Natural killer cell treated with Interleukin-12 subunit alpha and Interleukin-12 subunit beta and Interleukin-15 and Interleukin-18, amount 100 ng/mL, for 72 hours (primary cell): Measurements from ENCODE around the gene MAP1LC3A. TPM values are rescaled to one million over a fixed set of nuclear protein-coding genes. Genes with fewer than 3 reads are reported as not detected.
A peak's percentile ranks its signal among the peaks of the same experiment; 100 is the strongest.

Experiments used
- ATAC-seq, 2 donors: fragments of 150-1000 bp; cut with Tn5 transposase in 1 of 2; sonication (Bioruptor Pico), chemical (Tn5 transposase) in 1 of 2; 2 replicates each; pipeline ENCODE4 v1.10.0; 2021
- DNase-seq: peaks from one replicate; pipeline ENCODE4 v3.0.0; 2022; ENCODE audit warnings: low spot score
- H3K27ac Mint-ChIP-seq, 2 donors: 1 replicate in 1 of 2; 2 replicates in 1 of 2; pipeline ENCODE4 v1.8.0; 2022; ENCODE audit warnings: mixed read lengths in 2 of 2, mild to moderate bottlenecking in 1 of 2, moderate library complexity in 1 of 2
- H3K27me3 Mint-ChIP-seq, 2 donors: 1 replicate in 1 of 2; 2 replicates in 1 of 2; pipeline ENCODE4 v1.8.0; 2022; ENCODE audit warnings: mixed read lengths in 2 of 2
- H3K36me3 Mint-ChIP-seq: one replicate; pipeline ENCODE4 v1.8.0; 2022; ENCODE audit warnings: mixed read lengths
- H3K4me1 Mint-ChIP-seq, 2 donors: 1 replicate in 1 of 2; 2 replicates in 1 of 2; pipeline ENCODE4 v1.8.0; 2022; ENCODE audit warnings: low read depth in 2 of 2, mixed read lengths in 2 of 2, mild to moderate bottlenecking in 1 of 2
- H3K4me3 Mint-ChIP-seq: one replicate; pipeline ENCODE4 v1.8.0; 2022; ENCODE audit warnings: mixed read lengths
- H3K9me3 Mint-ChIP-seq: 2 replicates; pipeline ENCODE4 v1.8.0; 2022; ENCODE audit warnings: mixed read lengths
- total RNA-seq, 2 donors: library from RNA; stranded (reverse); gene quantifications; one replicate each; pipeline ENCODE4 v1.2.3, GENCODE V29; 2022

Gene MAP1LC3A
- total RNA-seq, 2 donors from 2014 or later = 5.3 to 6.4 TPM

GRCh38 chr20:34567892-34568865 is 9.7 kb downstream of the MAP1LC3A start:
- Mint-ChIP-seq H3K27me3 (no peaks in the 10 kb centered on the region), H3K9me3 (no peaks in the 10 kb centered on the region), H3K4me3 (no peak overlapping the region), H3K36me3 (peaks cover 5% of the 10 kb centered on the region), H3K4me1 (peaks cover 9 to 14% of the 10 kb centered on the region in 2 donors), H3K27ac (no peak overlapping the region)
- ATAC-seq = no peak
- DNase-seq = no peak

- Mint-ChIP-seq H3K9me3 (no peaks in the 10 kb centered on the region), H3K4me3 (no peak overlapping the region), H3K4me1 (peaks cover 9 to 14% of the 10 kb centered on the region in 2 donors), H3K27me3 (no peaks in the 10 kb centered on the region), H3K27ac (no peak overlapping the region), H3K36me3 (peaks cover 5% of the 10 kb centered on the region)
- ATAC-seq = no peak
- no peak for DNase-seq
Observed at GRCh38 chr20:34569598-34569997, 11.1 kb downstream of the MAP1LC3A start.

GRCh38 chr20:34570859-34571306 is 12.4 kb downstream of the MAP1LC3A start:
- no peaks in the 10 kb centered on the region for H3K27me3 Mint-ChIP-seq
- H3K4me1 Mint-ChIP-seq = peaks cover 9 to 11% of the 10 kb centered on the region in 2 donors
- H3K36me3 Mint-ChIP-seq = peaks cover 5% of the 10 kb centered on the region
- ATAC-seq = no peak
- no peaks in the 10 kb centered on the region for H3K9me3 Mint-ChIP-seq
- DNase-seq = no peak
- peak overlapping the region; percentile 53 to 88 for H3K27ac Mint-ChIP-seq
- no peak overlapping the region for H3K4me3 Mint-ChIP-seq

- peak overlapping the region in 1 of 2 donors; percentile 88 for H3K27ac Mint-ChIP-seq
- no peaks in the 10 kb centered on the region for H3K9me3 Mint-ChIP-seq
- peaks cover 5% of the 10 kb centered on the region for H3K36me3 Mint-ChIP-seq
Observed at GRCh38 chr20:34571753-34572152, 13.2 kb downstream of the MAP1LC3A start.

GRCh38 chr20:34573541-34574300 is 15.2 kb downstream of the MAP1LC3A start:
- ATAC-seq = no peak
- no peak overlapping the region for H3K4me3 Mint-ChIP-seq
- H3K27ac Mint-ChIP-seq = no peak overlapping the region
- H3K4me1 Mint-ChIP-seq = peaks cover 9% of the 10 kb centered on the region in 2 donors
- no peaks in the 10 kb centered on the region for H3K27me3 Mint-ChIP-seq
- no peak for DNase-seq
- no peaks in the 10 kb centered on the region for H3K9me3 Mint-ChIP-seq
- H3K36me3 Mint-ChIP-seq = peaks cover 5% of the 10 kb centered on the region

More at GRCh38 chr20:34571753-34572152, 13.2 kb downstream of the MAP1LC3A start:
- ATAC-seq = no peak
- Mint-ChIP-seq H3K27me3 (no peaks in the 10 kb centered on the region), H3K4me1 (peaks cover 9% of the 10 kb centered on the region in 2 donors), H3K4me3 (no peak overlapping the region)
- DNase-seq = no peak

- Mint-ChIP-seq H3K27me3 (no peaks in the 10 kb centered on the region), H3K36me3 (peaks cover 5% of the 10 kb centered on the region), H3K27ac (no peak overlapping the region), H3K9me3 (no peaks in the 10 kb centered on the region), H3K4me3 (no peak overlapping the region), H3K4me1 (peaks cover 9% of the 10 kb centered on the region in 2 donors)
- no peak for ATAC-seq
- DNase-seq = no peak
Observed at GRCh38 chr20:34574426-34574825, 15.9 kb downstream of the MAP1LC3A start.

GRCh38 chr20:34574861-34575260 is 16.3 kb downstream of the MAP1LC3A start:
- DNase-seq (no peak), ATAC-seq (no peak)
- Mint-ChIP-seq H3K4me3 (no peak overlapping the region), H3K27me3 (no peaks in the 10 kb centered on the region), H3K4me1 (peaks cover 9 to 11% of the 10 kb centered on the region in 2 donors), H3K27ac (no peak overlapping the region), H3K9me3 (no peaks in the 10 kb centered on the region), H3K36me3 (peaks cover 5% of the 10 kb centered on the region)

- Mint-ChIP-seq H3K36me3 (peaks cover 5% of the 10 kb centered on the region), H3K27me3 (no peaks in the 10 kb centered on the region)
- no peak for DNase-seq
Observed at GRCh38 chr20:34575271-34575670, 16.8 kb downstream of the MAP1LC3A start.

GRCh38 chr20:34575756-34576155 is 17.2 kb downstream of the MAP1LC3A start:
- no peaks in the 10 kb centered on the region for H3K9me3 Mint-ChIP-seq
- peaks cover 15 to 18% of the 10 kb centered on the region in 2 donors for H3K4me1 Mint-ChIP-seq
- no peak overlapping the region for H3K27ac Mint-ChIP-seq
- ATAC-seq (no peak), DNase-seq (no peak)
- H3K4me3 Mint-ChIP-seq = no peak overlapping the region
- no peaks in the 10 kb centered on the region for H3K27me3 Mint-ChIP-seq
- H3K36me3 Mint-ChIP-seq = peaks cover 5% of the 10 kb centered on the region

More at GRCh38 chr20:34575271-34575670, 16.8 kb downstream of the MAP1LC3A start:
- H3K4me1 Mint-ChIP-seq = peaks cover 12 to 15% of the 10 kb centered on the region in 2 donors
- ATAC-seq = no peak
- no peak overlapping the region for H3K27ac Mint-ChIP-seq
- H3K4me3 Mint-ChIP-seq = no peak overlapping the region
- no peaks in the 10 kb centered on the region for H3K9me3 Mint-ChIP-seq

- H3K27me3 Mint-ChIP-seq = no peaks in the 10 kb centered on the region
- ATAC-seq (no peak), DNase-seq (no peak)
- H3K36me3 Mint-ChIP-seq = no peaks in the 10 kb centered on the region
- no peak overlapping the region for H3K27ac Mint-ChIP-seq
- H3K4me3 Mint-ChIP-seq = no peak overlapping the region
- H3K9me3 Mint-ChIP-seq = no peaks in the 10 kb centered on the region
- peaks cover 11 to 15% of the 10 kb centered on the region in 2 donors for H3K4me1 Mint-ChIP-seq
Observed at GRCh38 chr20:34577061-34577460, 18.5 kb downstream of the MAP1LC3A start.

- no peaks in the 10 kb centered on the region for H3K9me3 Mint-ChIP-seq
- H3K27me3 Mint-ChIP-seq = no peaks in the 10 kb centered on the region
- peaks cover 11 to 15% of the 10 kb centered on the region in 2 donors for H3K4me1 Mint-ChIP-seq
- no peaks in the 10 kb centered on the region for H3K36me3 Mint-ChIP-seq
- no peak for ATAC-seq
- no peak overlapping the region for H3K27ac Mint-ChIP-seq
- H3K4me3 Mint-ChIP-seq = no peak overlapping the region
- DNase-seq = no peak
Observed at GRCh38 chr20:34578025-34578424, 19.5 kb downstream of the MAP1LC3A start.

GRCh38 chr20:34578521-34578920 is 20.0 kb downstream of the MAP1LC3A start:
- Mint-ChIP-seq H3K27me3 (no peaks in the 10 kb centered on the region), H3K36me3 (no peaks in the 10 kb centered on the region), H3K9me3 (no peaks in the 10 kb centered on the region), H3K4me1 (peaks cover 11 to 15% of the 10 kb centered on the region in 2 donors), H3K4me3 (no peak overlapping the region), H3K27ac (no peak overlapping the region)
- DNase-seq (no peak), ATAC-seq (no peak)

- no peak for ATAC-seq
- H3K4me1 Mint-ChIP-seq = peaks cover 11 to 15% of the 10 kb centered on the region in 2 donors
- DNase-seq = no peak
- no peak overlapping the region for H3K4me3 Mint-ChIP-seq
- no peaks in the 10 kb centered on the region for H3K27me3 Mint-ChIP-seq
- H3K36me3 Mint-ChIP-seq = no peaks in the 10 kb centered on the region
- no peaks in the 10 kb centered on the region for H3K9me3 Mint-ChIP-seq
- peak overlapping the region; percentile 14 to 50 for H3K27ac Mint-ChIP-seq
Observed at GRCh38 chr20:34579191-34579978, 20.9 kb downstream of the MAP1LC3A start.
